HFF-Myc (cell line): ENCODE data around the gene OST4.

Source experiments
- DNase-seq: peaks from one replicate; pipeline ENCODE4 v3.0.0-alpha.2; 2011; ENCODE audit warnings: low read depth; ENCODE audit errors: extremely low read depth
- H3K4me3 ChIP-seq: replicated peaks from 2 replicates; pipeline ENCODE4 v1.5.1; 2011; ENCODE audit warnings: low read depth, mild to moderate bottlenecking, control low read depth, low read length
- CTCF ChIP-seq: IDR thresholded peaks from 2 replicates; pipeline ENCODE4 v1.5.1; 2012; ENCODE audit warnings: mild to moderate bottlenecking, low read depth, low read length, control low read depth; ENCODE audit errors: missing control alignments

The OST4 gene

GRCh38 chr2:27027211-27027651, 44.2 kb downstream of the OST4 start:
- TF ChIP-seq CTCF: no peak
- DNase-seq: no peak
- H3K4me3 ChIP-seq: no peak overlapping the region

GRCh38 chr2:27025861-27026851, 45.3 kb downstream of the OST4 start:
- no peak for DNase-seq
- no peak overlapping the region for H3K4me3 ChIP-seq
- TF ChIP-seq CTCF: no peak

- no peak for TF ChIP-seq CTCF
- H3K4me3 ChIP-seq: no peak overlapping the region
- no peak for DNase-seq
These were observed 46.1 kb downstream of the OST4 start for GRCh38 chr2:27025281-27025800.

- no peak for TF ChIP-seq CTCF
- DNase-seq: no peak
- H3K4me3 ChIP-seq: no peak overlapping the region
These were observed 46.6 kb downstream of the OST4 start for GRCh38 chr2:27024812-27025211.

- H3K4me3 ChIP-seq: no peak overlapping the region
- peak; percentile 13 for TF ChIP-seq CTCF
- no peak for DNase-seq
These were observed 47.3 kb downstream of the OST4 start for GRCh38 chr2:27024188-27024587.

- no peak overlapping the region for H3K4me3 ChIP-seq
- no peak for DNase-seq
- TF ChIP-seq CTCF: no peak
These were observed 47.7 kb downstream of the OST4 start for GRCh38 chr2:27023740-27024139.
